NB4 (cell line): ENCODE measurements around the gene PLA2G4B.

Experiments used
- CTCF ChIP-seq: IDR thresholded peaks from one replicate; pipeline ENCODE4 v1.5.1; 2012; ENCODE audit warnings: low read depth, low read length
- POLR2A ChIP-seq: IDR thresholded peaks from 2 replicates; pipeline ENCODE4 v1.6.1; 2011; ENCODE audit warnings: mild to moderate bottlenecking; ENCODE audit not compliant: insufficient read length; ENCODE audit errors: extremely low read depth

- no peak for TF ChIP-seq POLR2A
- no peak for TF ChIP-seq CTCF
Measured at GRCh38 chr15:41856716-41857115, 18.1 kb downstream of the PLA2G4B start.
